Activated CD8-positive, alpha-beta memory T cell treated with anti-CD3 and anti-CD28 coated beads, Interleukin-2, amount 50 U/mL, for 4 hours (primary cell): Measurements from ENCODE around the gene IL16.
A peak's percentile ranks its signal among the peaks of the same experiment; 100 is the strongest.

ENCODE experiments used
- DNase-seq: peaks from one replicate; pipeline ENCODE4 v3.0.0-alpha.2; 2020

The IL16 gene

DNA sequence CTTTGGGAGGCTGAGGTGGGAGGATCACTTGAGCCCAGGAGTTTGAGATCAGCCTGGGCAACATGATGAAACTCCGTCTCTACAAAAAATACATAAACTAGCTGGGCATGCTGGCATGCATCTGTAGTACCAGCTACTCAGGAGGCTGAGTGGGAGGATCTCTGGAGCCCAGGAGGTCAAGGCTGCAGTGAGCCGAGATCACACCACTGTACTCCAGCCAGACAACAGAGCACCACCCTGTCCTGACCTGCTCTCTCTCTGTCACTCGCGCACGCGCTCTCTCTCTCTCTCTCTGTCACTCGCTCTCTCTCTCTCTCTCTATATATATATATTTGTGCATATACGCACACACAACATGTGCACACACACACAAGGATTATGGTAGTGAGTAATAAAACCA is 61.8 kb downstream of the IL16 start:
- no peak for DNase-seq

DNA sequence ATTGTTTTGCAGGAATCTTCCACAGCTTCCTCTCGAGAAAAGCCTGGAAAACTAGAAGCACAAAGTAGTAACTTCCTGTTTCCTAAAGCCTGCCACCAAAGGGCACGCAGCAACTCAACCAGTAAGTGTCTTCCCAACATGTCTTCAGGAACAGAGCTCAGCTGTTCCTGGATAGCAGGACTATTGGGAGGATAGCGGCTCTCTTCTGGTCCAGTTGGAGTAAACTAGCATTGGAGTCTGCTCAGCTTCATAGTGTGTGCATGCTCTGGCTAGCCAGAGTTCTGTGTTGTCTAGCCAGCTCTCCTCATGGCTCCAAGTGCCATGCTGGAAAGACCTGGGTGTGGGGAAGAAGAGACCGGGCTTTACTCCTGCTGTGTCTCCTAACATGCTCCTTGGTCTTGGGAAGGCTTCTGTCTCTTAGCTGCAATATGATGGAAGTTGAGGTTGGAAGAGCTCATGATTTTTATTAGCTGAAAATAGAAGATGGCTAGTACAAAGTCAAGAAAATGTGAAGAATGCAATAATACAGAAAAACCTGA is 63.1 kb downstream of the IL16 start:
- no peak for DNase-seq

DNA sequence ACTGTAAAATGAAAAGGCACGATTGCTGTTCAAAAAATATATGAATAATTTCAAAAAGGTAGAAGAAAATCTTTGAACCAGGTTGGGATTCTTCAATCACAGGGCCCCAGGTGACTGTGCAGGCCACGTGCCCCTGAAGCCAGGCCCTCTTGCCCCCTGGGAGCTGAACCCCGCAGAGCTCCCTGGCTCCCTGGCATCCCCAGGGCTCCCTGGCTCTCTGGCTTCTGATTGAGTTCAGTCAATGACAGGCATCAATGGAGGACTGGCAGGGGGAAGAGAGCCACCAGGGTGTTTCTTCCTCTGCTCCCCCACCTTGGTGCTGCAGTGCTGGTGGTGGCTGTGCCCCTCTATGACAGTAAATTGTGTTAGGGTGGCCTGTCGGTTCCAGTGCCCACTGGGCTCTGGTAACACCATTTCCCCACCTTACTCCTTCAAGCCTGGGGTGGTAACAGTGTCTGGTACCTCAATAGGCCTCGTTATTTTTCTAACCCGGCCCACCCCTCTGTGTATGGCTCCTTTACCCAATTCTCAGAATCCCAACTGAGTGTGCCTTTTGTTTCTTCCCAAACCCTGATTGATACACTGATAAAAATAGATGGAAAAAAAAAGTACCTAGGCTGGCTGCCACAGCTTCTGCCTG is 64.6 kb downstream of the IL16 start:
- no peak for DNase-seq

DNA sequence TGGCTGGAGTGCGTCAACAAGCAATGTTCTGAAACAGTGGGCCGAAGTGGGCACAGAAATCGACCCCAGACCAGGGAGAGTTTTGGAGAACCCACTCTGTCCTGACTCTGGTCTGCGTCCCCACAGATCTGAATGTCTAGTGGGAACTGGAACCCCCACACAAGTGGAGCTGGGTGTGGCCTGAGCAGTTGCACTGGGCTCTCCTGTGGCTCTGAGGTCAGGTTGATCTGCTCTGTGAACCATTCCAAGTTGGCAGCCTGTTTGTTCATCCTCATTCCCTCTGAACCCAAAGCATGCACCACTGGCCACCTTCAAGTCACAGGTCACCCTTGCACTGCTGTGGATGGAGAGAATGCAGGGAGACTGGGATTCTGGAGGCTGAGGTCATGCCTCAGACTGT is 66.8 kb downstream of the IL16 start:
- DNase-seq: no peak

DNA sequence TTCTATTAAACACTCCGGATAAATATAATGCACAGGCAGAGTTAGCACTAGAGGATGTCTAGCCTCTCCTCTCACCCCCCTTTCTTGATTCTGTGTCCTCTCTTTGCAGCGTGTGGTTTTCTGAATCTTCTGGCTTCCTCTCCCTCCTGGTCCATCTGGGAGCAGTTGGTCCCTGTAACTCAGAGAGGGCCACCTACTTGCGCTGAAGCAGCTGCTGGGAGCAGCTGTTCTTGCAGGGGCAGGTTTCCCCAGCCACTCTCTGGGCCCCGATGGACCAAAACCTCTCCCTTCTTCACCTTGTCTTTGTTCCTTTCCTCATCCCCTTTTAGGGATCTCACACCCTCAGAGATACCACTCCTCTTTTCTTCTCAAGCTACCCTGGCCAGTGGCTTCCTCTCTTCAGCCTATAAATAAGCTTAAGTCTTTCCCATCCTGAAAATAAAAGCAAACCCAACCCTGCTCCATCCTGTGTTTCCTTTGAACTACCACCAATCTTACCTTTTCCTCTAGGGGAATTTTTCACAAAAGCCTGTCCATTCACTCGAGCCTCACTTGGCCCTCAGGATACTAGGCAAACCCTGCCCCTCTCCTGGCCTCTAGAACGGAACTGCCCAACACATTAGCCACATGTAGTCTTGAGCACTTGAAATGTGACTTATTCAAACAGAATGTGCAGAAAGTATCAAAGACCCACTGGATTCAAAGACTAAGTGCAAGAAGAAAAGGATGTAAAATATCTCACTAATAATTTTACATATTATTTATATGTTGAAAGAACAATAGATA is 67.6 kb downstream of the IL16 start:
- no peak for DNase-seq

DNA sequence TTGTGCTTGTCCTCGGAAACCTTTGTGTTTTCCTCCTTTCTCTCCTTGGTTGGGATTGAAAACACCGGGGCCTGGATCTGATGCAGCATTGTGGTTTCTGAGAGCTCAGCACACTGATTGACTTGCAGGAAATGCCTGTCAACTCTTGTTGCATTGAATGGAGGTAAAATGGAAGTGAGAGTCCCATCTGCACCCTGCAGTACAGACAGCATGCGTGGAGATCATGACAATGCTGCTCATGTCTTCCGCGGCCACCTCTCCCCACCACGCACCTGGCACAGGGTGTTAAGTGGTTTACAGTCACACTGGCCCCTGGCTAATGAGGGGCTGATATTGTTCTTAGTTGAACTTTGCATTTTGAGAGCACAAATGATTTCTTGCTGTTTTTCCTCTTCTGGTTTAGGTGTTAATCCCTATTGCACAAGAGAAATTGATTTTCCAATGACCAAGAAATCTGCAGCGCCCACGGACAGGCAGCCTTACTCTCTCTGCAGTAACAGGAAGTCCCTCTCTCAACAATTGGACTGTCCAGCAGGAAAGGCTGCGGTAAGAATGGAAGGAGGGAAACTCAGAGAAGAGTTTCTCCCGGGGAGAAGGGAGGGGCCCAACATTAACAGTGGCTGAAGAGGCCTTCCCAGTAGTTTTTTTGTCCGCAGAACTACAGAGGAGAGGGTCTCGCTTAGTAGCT is 68.7 kb downstream of the IL16 start:
- DNase-seq: no peak

DNA sequence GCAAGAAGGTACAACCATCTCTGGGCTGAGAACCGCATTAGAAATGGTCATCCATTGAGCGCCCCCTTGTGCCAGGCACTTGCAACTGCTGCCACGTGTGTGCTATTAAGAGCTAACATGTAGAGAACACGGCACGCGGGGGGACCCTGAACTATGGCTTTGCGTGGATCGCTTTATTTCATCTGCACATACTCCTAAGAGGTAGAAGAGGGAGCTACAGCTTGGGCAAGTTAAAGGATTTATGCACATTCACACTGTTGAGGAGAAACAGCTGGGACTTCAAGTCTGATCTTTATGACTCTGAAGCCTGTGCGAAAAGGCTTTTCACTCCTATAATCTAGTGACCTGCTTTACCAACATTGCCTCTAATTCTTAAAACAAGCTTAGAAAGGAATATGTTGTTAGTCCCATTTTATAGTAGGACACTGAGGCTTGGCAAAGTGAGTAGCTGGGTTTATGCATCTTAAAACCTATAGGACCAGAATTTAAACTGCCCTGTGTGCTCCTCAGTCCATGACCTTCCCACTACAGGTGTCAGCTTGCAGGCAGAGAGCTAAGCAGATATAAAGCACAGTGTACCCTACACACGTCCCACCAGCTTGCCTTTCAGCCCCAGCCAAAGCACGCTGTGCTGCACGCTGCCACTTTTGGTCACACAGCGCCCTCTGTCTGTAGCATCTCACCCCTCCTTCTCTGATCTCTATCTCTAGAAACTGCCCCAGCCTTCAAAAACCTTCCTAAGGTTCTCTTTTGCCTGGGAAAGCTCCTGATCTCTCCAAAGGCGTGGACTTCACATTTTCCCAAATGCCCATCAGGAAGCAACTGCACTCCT is 69.5 kb downstream of the IL16 start:
- peak; percentile 87 for DNase-seq

DNA sequence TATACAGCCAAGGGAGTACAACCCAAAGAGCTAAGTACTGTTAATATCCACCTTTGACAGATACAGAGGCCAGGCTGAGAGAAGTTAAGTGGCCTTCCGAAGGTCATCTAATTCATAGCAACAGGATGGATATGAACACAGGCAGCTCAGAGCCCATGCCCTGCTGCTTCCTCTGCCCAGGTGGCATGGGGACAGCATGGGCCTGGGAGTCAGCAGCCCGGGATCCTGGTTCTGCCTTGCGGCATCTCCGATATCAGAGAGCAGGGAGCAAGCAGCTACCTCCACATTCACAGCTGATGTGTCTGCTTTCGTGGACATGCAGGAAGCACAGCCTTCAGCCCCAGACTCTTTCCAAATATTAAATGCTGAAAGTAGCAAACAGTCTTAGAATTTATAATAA is 71.7 kb downstream of the IL16 start:
- DNase-seq: no peak

DNA sequence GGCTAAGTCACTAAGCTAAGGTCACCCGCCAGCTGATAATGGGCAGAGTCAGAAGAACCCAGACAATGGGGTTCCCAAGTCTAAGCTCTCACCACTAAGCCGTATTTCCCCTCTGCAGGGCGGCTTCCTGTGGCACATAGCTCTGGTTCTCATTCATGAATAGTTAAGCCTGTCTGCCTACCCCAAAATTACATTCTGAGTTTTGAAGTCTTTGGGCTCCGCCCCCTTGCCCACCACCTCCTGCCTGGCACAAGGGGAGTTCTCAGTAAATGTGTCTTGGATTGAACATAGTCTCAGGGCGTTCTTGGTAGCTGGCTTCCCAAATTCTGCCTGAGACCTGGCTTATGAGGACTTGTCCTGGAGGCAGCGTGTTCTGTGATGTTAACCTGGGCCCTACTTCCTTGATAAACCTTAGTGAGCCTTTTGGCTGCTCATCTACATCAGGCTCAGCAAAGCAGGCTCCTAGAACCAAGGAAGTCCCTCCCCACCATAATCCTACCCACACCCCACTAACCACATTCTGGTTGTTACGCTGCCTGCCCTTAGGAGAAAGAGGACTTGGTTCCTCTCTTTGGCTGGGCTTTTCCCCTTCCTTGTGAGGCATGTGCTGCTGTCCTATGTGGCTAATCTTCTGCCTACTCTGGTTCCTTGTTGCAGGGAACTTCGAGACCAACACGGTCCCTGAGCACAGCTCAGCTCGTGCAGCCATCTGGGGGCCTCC is 72.4 kb downstream of the IL16 start:
- no peak for DNase-seq

DNA sequence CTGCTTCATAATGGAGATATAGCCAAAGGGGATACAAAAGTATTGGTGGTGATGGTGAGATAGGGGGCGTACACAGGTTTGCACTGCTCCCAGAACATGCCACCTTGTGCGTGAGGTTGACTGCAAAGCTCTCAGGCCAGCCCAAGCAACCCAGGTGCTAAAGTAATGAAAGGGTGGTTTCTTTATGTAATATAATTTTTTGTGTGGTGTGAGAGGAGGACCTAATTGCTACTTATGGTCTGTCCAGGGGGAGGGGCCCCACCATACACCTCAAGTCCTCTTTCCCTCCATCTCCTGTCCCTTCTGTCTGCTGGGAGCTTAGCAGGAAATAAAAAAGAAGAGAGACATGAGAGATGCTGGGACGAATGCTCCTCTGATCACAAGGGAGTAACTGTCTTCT is 73.5 kb downstream of the IL16 start:
- DNase-seq: no peak

DNA sequence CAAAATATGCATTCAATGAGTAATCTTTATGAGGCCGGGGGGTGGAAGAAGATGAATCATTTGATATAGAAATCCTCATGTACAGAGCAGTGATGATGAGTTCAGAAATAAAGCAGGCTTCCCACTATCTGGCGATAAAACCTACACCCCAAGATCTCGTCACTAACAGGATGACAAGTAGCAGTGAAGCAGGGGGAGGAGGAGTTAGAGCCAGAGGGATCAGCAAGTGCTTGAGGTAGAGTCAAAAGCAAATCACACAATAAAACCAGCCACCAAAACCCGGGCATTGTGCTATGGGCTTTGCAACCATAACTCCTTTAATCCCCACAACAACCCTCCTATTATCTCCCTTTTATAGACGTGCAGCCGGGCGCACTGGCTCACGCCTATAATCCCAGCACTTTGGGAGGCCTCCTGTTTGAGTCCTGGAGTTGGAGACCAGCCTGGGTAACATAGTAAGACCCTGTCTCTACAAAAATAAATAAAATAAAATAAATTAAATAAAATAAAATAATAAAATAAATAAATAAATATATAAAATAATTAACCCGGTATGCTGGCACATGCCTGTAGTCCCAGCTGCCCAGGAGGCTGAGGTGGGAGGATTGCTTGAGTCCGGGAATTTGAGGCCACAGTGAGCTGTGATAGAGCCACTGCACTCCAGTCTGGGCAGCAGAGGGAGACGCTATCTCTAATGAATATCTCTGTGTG is 74.3 kb downstream of the IL16 start:
- DNase-seq: no peak

DNA sequence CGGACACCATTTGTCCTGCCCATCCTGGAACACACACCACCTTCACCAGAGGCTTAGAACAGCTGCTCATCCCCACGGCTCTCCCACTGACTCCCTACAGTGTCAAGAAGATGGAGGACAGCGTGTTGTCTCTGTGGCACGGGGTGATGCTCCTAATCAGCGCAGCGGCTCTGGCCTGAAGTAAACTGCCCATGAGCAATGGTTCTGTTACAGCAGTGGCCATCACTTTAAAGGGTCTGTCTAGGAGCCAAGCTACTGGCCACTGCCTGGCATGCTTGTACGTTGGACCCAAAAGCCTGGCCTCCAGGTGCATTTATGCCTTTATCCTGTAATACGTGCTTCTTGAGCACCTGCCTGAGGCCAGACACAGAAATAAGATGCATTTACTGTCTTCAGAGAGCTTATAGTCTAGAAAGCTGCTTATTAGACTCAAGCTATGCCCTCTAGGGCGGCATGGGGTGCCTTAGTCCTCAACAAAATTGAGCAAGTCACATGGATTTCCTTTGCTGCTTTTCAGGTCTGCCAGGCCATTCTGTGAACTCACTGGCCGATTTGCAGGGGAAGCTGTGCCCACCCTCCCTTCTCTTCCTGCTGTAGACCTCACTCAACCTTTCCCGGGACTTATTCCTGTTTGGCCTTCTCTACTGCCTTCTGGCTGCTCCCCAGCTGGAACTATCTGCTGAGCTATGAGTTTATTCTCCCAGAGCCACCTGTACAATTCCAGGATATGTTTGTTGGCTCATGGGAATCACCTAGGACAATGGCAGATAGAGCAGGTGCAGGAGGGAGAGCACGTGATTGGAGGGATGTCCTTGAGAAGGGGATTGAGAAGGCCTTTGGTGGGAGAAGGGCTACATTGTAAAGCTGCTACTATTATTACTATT is 75.3 kb downstream of the IL16 start:
- DNase-seq: no peak

DNA sequence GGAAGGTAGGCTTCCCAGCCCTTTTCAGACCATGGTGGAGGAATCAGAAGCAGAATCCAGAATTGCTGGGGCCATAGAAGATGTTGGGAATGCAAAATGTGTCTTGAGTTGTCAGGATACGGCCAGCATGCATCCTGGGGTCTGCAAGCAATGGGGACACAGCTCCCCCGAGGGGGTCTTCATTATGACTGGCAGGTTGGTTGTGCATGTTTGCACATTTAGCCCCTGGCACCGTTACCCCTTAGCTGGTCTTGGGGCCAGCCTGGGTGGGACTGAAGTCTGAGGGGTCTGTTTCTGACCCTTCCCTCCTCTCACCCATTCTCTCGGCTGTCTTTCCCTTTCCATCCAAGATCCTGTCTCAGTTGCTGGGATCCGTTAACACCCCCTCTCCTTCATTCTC is 76.5 kb downstream of the IL16 start:
- no peak for DNase-seq

DNA sequence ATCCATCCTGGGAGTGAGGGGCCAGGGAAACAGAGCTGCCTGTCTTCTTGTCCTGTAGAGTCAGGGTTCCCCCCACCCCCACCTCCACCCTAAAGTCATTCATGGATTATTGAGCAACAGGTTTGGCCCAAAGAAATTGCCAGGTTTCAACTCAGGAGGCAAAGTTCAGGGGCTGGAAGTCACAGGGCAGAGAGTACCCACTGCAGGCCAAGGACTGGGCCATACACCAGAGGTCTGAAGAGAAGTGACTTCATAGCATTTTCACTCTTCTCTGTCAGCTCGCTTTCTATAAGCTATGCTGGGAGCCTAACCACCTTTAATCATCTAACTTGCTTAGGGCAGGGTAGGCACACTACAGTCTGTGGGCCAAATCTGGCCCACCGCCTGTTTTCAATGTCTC is 77.2 kb downstream of the IL16 start:
- DNase-seq: no peak

DNA sequence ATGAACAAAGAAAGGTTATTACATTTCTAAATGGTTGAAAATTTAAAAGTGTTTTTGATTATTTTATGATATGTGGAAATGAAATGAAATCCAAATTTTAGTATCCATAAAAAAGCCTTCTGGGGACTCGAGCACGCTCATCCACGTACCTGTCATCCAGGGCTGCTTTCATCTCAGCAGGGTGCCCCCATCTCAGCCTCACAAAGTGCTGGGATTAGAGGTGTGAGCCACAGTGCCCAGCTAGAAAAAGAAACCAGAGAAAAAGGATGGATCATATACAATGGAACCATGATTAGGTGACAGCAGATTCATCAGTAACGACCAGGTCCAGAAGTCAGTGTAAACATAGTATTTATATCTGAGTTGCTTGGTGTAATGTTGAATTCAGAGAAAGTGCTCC is 77.6 kb downstream of the IL16 start:
- no peak for DNase-seq

DNA sequence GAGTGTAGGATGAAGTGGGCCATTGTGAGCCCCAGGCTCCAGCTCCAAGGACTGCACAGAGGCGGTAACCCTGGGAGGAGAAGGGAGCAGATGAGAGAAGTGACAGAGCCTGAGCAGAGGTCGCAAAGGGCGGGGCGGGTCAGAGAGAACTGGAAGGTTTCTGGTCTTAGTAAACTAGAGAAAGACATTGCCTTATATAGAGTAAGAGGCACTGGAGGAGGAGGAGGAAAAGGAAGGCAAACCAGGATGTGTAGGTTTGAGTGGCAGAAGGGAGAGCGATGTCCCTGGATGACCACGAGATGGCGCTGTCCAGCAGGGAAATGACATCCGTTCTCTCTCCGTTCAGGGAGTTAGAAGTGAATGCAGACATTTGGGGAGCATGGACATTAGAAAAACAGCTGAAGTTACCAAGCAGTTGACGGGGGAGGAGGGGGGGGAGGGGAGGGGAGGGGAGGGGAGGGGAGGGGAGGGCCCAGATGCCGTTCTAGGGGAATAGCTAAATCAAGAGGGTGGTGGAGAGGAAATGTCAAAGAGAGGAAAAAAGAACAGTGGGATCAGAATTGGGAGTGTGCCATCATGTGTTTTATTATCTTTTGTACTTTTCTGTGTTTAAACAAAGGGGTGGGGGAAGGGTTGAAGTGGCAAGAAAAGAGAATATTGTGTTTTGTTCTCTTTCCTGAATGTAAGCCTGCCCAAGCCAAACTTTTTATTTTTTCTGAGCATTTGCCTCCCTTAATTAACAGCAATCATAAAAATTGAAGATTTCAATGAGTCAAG is 78.4 kb downstream of the IL16 start:
- peak; percentile 83 for DNase-seq

DNA sequence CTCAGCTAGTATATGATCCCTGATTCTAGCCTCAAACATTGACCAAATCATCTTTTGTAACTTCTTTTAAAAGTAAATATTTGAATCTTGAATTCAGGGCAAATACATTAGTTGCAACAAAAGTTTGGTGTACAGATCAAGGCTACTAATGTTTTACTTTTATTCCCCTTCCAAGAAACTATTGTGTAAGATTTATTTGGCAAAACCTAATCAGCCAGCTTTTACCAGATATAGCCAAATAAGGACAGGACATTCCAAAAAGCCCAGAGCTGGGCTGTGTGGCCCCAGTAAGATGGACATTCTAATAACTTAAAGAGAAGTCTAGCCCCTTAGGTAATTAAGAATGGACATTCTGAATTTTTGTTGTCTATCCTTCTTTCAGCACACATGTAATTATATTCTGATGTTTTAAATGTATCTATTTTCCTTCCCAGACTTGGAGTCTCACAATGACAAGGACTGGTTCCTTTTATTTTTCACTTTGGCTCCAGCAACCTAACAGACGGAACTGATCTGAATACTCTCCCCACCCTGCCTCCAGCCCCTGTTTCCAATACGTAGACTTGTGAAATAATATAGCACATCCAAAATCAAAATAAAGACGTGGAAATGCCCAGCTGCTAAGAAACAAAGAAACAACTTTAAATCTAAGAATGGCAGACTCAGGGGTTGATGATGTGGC is 79.2 kb downstream of the IL16 start:
- DNase-seq: no peak

DNA sequence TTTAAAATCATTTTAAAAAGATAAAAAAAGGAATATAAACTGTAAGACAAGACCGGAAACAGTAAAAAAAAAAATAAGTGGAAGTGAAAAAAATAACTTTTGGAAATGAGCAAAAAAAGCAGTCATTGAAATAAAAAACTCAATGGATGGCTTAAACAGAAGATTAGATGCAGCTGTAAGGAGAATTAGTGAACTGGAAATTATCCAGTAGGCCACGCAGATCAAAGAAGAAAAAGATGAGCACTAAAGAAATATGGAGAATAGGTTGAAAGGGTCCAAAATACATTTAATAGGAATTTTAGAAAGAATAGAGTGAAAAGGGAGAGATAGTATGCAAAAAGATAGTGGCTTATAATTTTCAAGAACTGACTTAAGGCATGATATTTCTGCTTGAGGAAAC is 80.3 kb downstream of the IL16 start:
- no peak for DNase-seq

DNA sequence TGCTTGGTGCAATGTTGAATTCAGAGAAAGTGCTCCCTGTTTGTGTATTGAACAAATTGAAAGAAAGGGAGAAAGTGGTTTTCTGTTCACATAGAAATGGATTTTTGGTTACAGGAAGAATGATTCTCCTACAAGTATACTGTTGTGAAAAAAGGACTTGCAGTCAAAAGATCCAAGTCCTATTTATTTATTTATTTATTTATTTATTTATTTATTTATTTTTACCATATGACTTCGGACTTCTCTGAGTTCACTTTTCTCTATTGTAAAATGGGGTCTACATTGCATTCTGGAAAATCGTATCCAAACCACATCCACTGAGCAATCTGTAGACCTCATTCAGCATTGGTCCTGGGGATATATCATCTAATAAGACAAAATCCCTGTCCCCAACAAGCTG is 81.2 kb downstream of the IL16 start:
- DNase-seq: no peak
